HepG2 (cell line): ENCODE data around the gene UGGT1. TPM values are rescaled to one million over a fixed set of nuclear protein-coding genes. Genes with fewer than 3 reads are reported as not detected.

Experiments used
- AKAP8 ChIP-seq: sonication (generic); formaldehyde crosslinking; IDR thresholded peaks from 2 replicates; pipeline ENCODE4 v1.5.1; 2020; ENCODE audit warnings: mild to moderate bottlenecking, missing genetic modification reagents
- CCDC6 ChIP-seq: sonication (generic); formaldehyde crosslinking; IDR thresholded peaks from 2 replicates; pipeline ENCODE4 v1.8.1; 2022; ENCODE audit warnings: mild to moderate bottlenecking, missing genetic modification reagents, moderate library complexity
- E2F1 ChIP-seq: sonication (generic); formaldehyde crosslinking; IDR thresholded peaks from 2 replicates; pipeline ENCODE4 v1.5.0; 2020; ENCODE audit warnings: missing genetic modification reagents
- HOMEZ ChIP-seq: IDR thresholded peaks from 2 replicates; pipeline ENCODE4 v1.6.1; 2016; ENCODE audit warnings: low read depth
- KDM1A ChIP-seq: IDR thresholded peaks from 2 replicates; pipeline ENCODE4 v1.6.1; 2016; ENCODE audit warnings: missing compliant biosample characterization
- LCORL ChIP-seq, 2 experiments: fragments of 450-650 bp in 1 of 2; sonication (generic) in 1 of 2; formaldehyde crosslinking in 1 of 2; IDR thresholded peaks; 2 replicates each; pipeline versions ENCODE4 v1.5.0 to v1.6.1; 2017 to 2020; ENCODE audit warnings: antibody characterized with exemption in 1 of 2, missing genetic modification reagents in 1 of 2
- MIER2 ChIP-seq: IDR thresholded peaks from 2 replicates; pipeline ENCODE4 v1.6.1; 2016; ENCODE audit warnings: missing biosample characterization, missing genetic modification reagents
- MIXL1 ChIP-seq: IDR thresholded peaks from 2 replicates; pipeline ENCODE4 v1.6.1; 2016
- NFE2L2 ChIP-seq: fragments of 150-350 bp; IDR thresholded peaks from 2 replicates; pipeline ENCODE4 v1.6.1; 2014; ENCODE audit warnings: low read length
- REXO4 ChIP-seq: sonication (generic); formaldehyde crosslinking; IDR thresholded peaks from 2 replicates; pipeline ENCODE4 v1.8.0; 2022; ENCODE audit warnings: missing genetic modification reagents, mild to moderate bottlenecking, borderline replicate concordance
- SETDB1 ChIP-seq: sonication (generic); formaldehyde crosslinking; IDR thresholded peaks from 2 replicates; pipeline ENCODE4 v1.5.1; 2020; ENCODE audit warnings: missing genetic modification reagents, mild to moderate bottlenecking, borderline replicate concordance
- SNAI1 ChIP-seq: sonication (generic); formaldehyde crosslinking; IDR thresholded peaks from 2 replicates; pipeline ENCODE4 v1.5.0; 2020; ENCODE audit warnings: mild to moderate bottlenecking, missing genetic modification reagents, borderline replicate concordance
- STAT5B ChIP-seq: sonication (generic); formaldehyde crosslinking; IDR thresholded peaks from 2 replicates; pipeline ENCODE4 v1.4.0; 2020; ENCODE audit warnings: missing genetic modification reagents
- ZHX2 ChIP-seq, 2 experiments: sonication (generic) in 1 of 2; formaldehyde crosslinking in 1 of 2; IDR thresholded peaks; 2 replicates each; pipeline versions ENCODE4 v1.6.1 to v1.9.0; 2014 to 2022; ENCODE audit warnings: antibody characterized with exemption in 1 of 2, borderline replicate concordance in 1 of 2, inconsistent platforms in 1 of 2, low read depth in 1 of 2, missing genetic modification reagents in 1 of 2
- ZNF234 ChIP-seq: sonication (generic); formaldehyde crosslinking; conservative IDR thresholded peaks from 2 replicates; pipeline ENCODE4 v1.5.1; 2020; ENCODE audit warnings: mild to moderate bottlenecking, missing genetic modification reagents
- ZNF569 ChIP-seq: sonication (generic); formaldehyde crosslinking; IDR thresholded peaks from 2 replicates; pipeline ENCODE4 v1.5.0; 2020; ENCODE audit warnings: mild to moderate bottlenecking, missing genetic modification reagents, moderate library complexity, borderline replicate concordance
- ZNF577 ChIP-seq: sonication (generic); formaldehyde crosslinking; IDR thresholded peaks from 2 replicates; pipeline ENCODE4 v1.4.0; 2020; ENCODE audit warnings: mild to moderate bottlenecking, low read depth, missing genetic modification reagents, borderline replicate concordance
- ZNF639 ChIP-seq: conservative IDR thresholded peaks from 2 replicates; pipeline ENCODE4 v1.6.1; 2018; ENCODE audit warnings: missing genetic modification reagents
- ZNF768 ChIP-seq: sonication (generic); formaldehyde crosslinking; IDR thresholded peaks from 2 replicates; pipeline ENCODE4 v1.4.0; 2020; ENCODE audit warnings: missing genetic modification reagents
- polyA plus RNA-seq, 8 experiments: library from polyadenylated mRNA; depleted of rRNA in 3 of 8; stranded (reverse) in 7 of 8; unstranded in 1 of 8; fragments of >200 nt; fragmentation: Illumina TruSeq in 4 of 8; extraction: Trizol in 4 of 8; gene quantifications; 2 replicates each; pipeline versions ENCODE4 v1.2.1 to v1.2.3, GENCODE V29; 2011 to 2016; ENCODE audit warnings: low read depth in 4 of 8, missing spikeins in 1 of 8, mixed read lengths in 1 of 8; ENCODE audit not compliant: insufficient read depth in 1 of 8
- total RNA-seq, 5 experiments: library from RNA; depleted of rRNA; stranded (reverse); fragments of >200 nt; fragmentation: Illumina TruSeq; extraction: Trizol; gene quantifications; 2 replicates each; pipeline ENCODE4 v1.2.3, GENCODE V29; 2016; ENCODE audit warnings: low read depth in 1 of 5

UGGT1 gene
- total and polyA plus RNA-seq, 2 of the 13 experiments (the other 11 are each of a cell fraction or from before 2014, with no cell fraction given), result 35.8 to 83.2 TPM

- TF ChIP-seq ZNF234 (no peak), E2F1 (no peak), SNAI1 (CRISPR knock-in tag) (peak; percentile 84; the same call in 1 of the 2 replicates), ZNF577 (CRISPR knock-in tag) (peak; percentile 92), MIER2 (no peak), HOMEZ (no peak), AKAP8 (CRISPR knock-in tag) (no peak; the same call in 1 of the 2 replicates), KDM1A (CRISPR knock-in tag) (no peak), MIXL1 (peak; percentile 54; the same call in 1 of the 2 replicates), REXO4 (CRISPR knock-in tag) (no peak), LCORL (IDR thresholded peaks at IDR 0.05) (no peak), LCORL (CRISPR knock-in tag; IDR thresholded peaks at IDR 0.05) (peak; percentile 92), ZHX2 (IDR thresholded peaks at IDR 0.05; ENCODE audit: low read depth) (peak; percentile 17; the same call in 1 of the 2 replicates), ZHX2 (CRISPR knock-in tag; IDR thresholded peaks at IDR 0.05; ENCODE audit: borderline replicate concordance) (no peak), CCDC6 (CRISPR knock-in tag) (no peak), ZNF768 (CRISPR knock-in tag) (peak; percentile 78), ZNF639 (CRISPR knock-in tag) (no peak; the same call in 1 of the 2 replicates), STAT5B (CRISPR knock-in tag) (no peak), ZNF569 (CRISPR knock-in tag) (0 out of 2 replicates have a peak, but pooled peaks have one; percentile 86), NFE2L2 (no peak), SETDB1 (CRISPR knock-in tag) (no peak)
Observed at GRCh38 chr2:128232965-128233789, 142.2 kb downstream of the UGGT1 start (continued).
